Measurements from ENCODE around the gene NUMA1. TPM values are rescaled to one million over a fixed set of nuclear protein-coding genes. Genes with fewer than 3 reads are reported as not detected.

Gene NUMA1
- total RNA-seq, 2 experiments from 2014 or later, result 103 to 110 TPM

DNA sequence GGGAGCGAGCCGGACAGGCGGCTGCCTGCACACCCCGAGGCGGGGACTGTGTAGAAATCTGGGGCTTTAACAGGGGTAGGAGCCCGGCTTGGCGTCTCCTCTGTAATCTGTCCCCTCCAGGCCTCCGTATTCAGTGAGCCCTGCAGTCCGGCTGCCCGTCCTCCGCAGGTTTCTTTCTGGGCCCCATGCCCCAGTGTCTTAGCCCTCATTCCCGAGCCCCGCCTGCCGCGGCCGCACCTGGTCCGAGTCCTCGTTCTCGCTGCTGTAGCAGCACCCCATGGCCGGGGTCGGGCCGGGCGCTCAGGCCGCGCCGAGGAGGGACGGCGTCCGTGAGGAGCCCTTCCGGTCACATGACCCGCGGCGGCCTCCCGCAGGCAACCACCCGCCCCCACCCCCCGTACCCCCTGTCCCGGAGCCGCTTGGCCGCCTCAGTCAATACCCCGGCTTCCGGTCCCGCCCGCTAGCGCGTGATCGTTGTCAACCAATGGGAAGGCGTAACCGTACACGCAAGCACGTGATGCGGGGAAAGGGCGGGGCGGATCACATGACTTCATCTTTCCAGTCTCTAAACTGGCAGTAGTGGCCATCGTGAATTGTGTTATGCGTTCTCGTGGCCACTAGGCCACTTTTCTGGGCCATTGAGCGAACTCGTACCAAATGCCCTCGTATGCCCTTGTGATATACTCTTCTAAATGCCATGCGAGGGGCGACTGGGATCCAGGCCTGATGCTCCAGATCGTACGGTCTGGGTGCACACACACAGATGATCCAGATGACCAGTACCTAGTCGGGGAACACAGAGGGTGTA lies 22.8 kb upstream of the NUMA1 start, which contains the start of gene LAMTOR1:
Gene LAMTOR1 (minus strand): TSS at position 352 of the 808 bp plus-strand sequence. CDS start 73 bp downstream, at position 279.
- CTCF ChIA-PET, result interaction anchor here (2.7 kb wide), 1 partner anchor 12 kb away, joined by 10 read pairs; no protein-coding TSS in a partner anchor
- POLR2A ChIA-PET, result no interaction called here

DNA sequence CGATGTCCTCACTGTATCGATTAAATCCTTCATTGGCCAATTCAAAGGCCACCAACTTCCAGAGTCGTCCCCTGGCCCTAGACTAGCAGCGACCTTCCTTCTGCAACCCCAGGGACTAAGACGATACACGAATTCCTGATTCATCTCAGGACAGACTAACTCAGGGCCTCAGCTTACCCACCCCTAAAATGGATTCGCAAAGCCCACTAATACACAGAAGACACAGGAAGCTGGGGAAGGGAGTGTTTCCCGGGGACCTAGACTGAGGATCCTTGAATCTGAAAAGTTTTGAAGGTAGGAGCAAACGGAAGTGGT lies 22.2 kb upstream of the NUMA1 start:
- CTCF ChIA-PET, result interaction anchor here (2.7 kb wide), 1 partner anchor 12 kb away, joined by 10 read pairs; no protein-coding TSS in a partner anchor
- POLR2A ChIA-PET, result no interaction called here

DNA sequence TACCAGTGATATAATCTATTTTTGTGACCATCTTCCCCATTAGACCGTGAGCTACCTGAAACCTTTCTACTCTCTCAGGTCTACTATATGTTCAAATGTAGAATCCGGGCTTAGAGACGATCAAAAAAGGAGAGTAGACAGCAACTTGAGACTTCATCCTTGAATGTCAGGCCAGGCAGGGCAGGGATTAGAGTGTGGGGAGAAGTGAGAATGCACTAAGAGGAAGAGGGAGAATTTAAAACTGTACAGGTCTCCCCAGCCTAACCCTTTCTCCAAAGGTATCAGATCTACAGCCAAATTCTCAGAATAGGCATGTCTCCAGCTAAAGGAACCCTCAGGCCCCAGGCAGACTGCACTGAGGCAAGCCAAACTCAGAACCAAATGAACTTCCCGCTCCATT lies 21.8 kb upstream of the NUMA1 start:
- ChIA-PET CTCF (interaction anchor here (2.7 kb wide), 1 partner anchor 11 kb away, joined by 10 read pairs; no protein-coding TSS in a partner anchor), POLR2A (interaction anchor here (1.7 kb wide), 1 partner anchor 10 kb away, joined by 5 read pairs; the partner anchor contains the start of gene ANAPC15)

DNA sequence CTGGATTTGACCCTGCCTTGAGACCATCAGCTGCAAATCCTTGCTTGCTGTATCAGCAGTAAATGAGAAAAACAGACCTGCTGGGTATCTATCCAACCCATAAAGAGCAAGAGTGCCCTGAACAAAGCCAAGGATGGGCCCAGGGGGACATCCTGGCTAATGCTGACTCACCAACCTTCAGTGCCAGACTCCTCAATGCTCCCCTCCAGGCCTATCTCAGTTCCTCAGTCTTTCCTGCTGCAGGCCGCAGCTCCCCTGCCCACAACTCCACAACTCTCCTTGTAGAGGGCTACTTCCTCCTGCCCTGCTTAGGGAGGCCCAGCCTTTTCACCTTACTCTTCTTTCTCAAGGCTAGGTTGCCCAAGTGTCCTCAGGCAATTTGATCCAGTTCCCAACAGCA lies 20.1 kb upstream of the NUMA1 start:
- POLR2A ChIA-PET, result interaction anchor here (0.6 to 1.7 kb wide), 2 partner anchors 12 to 100 kb away, joined by 4 to 5 read pairs; partner anchors contain the start of gene ANAPC15
- CTCF ChIA-PET, result interaction anchor here (1.7 to 2.7 kb wide), 2 partner anchors 10 to 75 kb away, joined by 5 to 10 read pairs; no protein-coding TSS in a partner anchor

DNA sequence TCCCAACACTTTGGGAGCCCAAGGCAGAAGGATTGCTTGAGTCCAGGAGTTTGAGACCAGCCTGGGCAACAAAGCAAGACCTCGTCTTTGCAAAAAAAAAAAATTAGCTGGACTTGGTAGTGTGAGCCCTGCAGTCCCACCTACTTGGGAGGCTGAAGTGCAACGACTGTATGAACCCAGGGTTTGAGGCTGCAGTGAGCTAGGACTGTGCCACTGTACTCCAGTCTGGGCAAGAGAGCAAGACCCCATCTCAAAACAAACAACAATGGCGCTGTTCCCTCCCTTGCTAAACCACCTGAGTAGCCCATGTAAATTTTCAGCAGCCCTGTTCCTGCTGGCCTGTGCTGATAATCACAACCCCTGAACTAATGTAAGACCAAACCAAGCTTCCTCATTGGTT lies 19.7 kb upstream of the NUMA1 start:
- CTCF ChIA-PET, result interaction anchor here (1.7 kb wide), 1 partner anchor 75 kb away, joined by 5 read pairs; no protein-coding TSS in a partner anchor
- POLR2A ChIA-PET, result interaction anchor here (0.6 kb wide), 1 partner anchor 100 kb away, joined by 4 read pairs; no protein-coding TSS in a partner anchor

DNA sequence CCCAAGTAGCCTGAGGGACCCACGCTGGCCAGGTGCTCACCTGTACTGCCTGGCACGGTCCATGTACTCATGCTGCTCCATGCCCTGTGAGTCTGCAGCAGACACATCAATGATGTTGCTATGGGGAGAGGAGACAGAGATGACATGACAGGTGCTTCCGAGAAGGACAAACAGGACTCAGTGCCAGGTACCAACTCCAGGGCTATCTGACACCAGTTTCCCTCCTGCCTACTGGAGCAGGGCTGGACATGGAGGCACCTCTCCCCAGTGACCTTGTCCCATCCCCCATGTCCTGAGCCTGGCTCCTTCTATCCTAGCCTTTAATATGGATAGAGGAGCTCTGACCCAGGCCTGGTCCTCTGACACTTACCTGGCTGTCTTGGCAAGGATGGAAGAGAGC lies 18.4 kb upstream of the NUMA1 start:
- ChIA-PET CTCF (interaction anchor here (0.6 to 1.2 kb wide), 2 partner anchors 7 to 122 kb away, joined by 3 read pairs; no protein-coding TSS in a partner anchor), POLR2A (no interaction called here)

- POLR2A ChIA-PET, result no interaction called here
- CTCF ChIA-PET, result interaction anchor here (0.8 to 4.0 kb wide), 13 partner anchors 8 to 114 kb away, joined by 3 to 55 read pairs (median 5); partner anchors contain the start of genes LAMTOR1 and LRRC51
Observed at GRCh38 chr11:72091292-72091691, 10.9 kb upstream of the NUMA1 start.

DNA sequence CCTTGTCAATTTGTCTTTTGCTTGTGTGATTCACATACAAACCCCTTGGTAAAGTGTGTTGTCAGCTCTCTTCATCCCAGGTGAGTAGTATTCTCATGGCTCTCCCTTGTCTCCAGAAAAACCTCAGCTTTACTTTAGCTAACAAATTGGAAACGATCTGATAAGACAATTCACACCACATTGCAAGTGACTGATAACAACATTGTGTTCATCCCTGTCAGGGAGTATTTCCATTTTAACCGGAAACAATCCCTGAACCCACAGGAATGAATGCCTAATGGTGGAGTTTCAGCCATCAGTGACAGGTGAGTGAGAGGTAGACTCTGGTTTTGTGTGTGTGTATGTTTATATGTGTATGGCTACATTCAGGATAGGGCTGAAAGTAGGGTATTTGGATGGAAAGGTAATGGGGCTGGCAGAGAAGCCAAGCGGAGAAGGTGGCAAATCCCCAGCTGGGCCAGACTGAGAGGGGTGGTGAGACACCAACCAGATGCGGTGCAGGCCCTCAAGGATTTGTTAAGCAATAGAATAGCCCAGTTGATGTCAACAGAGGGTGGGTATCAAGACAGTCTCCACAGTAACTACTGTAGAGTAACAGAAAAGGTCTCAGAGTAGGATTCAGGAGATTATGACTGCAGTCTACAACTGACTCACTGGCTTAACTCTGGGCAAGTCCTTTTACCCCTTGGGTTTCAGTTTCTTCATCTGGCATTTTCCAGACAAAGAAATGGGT lies 7.9 kb upstream of the NUMA1 start:
- ChIA-PET CTCF (no interaction called here), POLR2A (no interaction called here)

- ChIA-PET POLR2A (interaction anchor here (0.5 to 1.0 kb wide), 4 partner anchors 12 to 47 kb away, joined by 3 to 5 read pairs (median 4); no protein-coding TSS in a partner anchor), CTCF (interaction anchor here (0.7 to 3.6 kb wide), 3 partner anchors 8 to 138 kb away, joined by 3 to 13 read pairs (median 4); partner anchors contain the start of gene INPPL1)
Observed at GRCh38 chr11:72085621-72086351, 5.4 kb upstream of the NUMA1 start.

DNA sequence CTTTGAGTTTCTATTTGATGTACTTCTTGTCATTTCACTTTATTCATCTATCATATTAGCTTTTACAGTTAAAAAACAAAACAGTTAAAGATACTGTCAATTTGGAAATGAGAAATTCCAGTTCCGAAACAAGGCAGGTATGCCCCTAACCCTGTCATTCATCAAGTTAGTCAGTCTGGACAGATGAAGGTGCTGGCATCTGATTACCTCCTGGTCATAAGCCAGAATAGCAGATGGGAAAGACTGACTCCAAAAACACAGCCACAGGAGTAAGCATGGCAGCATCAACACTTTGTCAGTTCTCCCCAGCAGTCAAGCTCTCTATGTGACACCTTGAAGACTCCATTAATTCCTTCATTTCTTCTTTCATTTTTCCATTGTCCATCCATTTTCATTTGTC lies 4.6 kb upstream of the NUMA1 start:
- ChIA-PET CTCF (interaction anchor here (0.7 to 3.6 kb wide), 4 partner anchors 8 to 139 kb away, joined by 3 to 13 read pairs (median 4); partner anchors contain the start of gene INPPL1), POLR2A (interaction anchor here (0.6 to 0.8 kb wide), 4 partner anchors 12 to 159 kb away, joined by 4 to 6 read pairs (median 5); no protein-coding TSS in a partner anchor)

DNA sequence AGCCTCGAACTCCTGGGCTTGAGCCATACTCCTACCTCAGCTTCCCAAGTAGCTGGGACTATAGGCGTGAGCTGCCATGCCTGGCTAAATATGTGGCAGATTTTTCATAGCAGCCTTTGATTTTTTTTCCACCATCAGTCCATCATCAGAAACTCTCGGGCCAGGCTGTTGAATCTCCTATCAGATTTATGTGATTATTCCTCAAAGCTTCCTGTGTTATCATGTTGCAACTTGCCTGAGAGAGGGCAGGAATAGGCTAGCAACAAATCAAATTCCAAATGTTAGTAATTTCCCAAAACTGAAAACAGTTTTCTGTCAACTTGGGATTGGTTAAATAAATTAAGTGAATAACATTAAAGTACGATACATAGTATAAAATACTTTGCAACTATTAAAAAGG lies 3.7 kb upstream of the NUMA1 start:
- ChIA-PET POLR2A (no interaction called here), CTCF (interaction anchor here (1.0 to 3.6 kb wide), 3 partner anchors 12 to 59 kb away, joined by 3 to 13 read pairs (median 3); no protein-coding TSS in a partner anchor)

DNA sequence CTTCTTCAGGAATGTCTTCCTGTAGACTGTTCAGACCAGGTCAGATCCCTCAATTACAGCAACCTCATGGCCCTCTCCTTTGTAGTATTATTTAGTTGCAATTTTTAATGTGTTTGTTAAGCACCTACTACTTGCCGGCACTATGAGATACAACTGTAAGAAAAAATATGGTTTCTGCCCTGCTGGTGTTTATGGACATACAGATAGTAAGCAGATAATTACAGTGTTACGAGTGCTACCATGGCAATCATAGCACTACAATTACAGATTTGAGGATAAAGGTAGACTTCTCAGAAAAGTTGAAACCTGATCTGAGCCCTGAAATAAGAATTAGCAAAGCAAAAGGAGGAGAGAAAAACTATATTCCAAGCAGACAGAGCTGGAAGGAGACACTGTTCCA lies 3.1 kb upstream of the NUMA1 start:
- ChIA-PET POLR2A (no interaction called here), CTCF (interaction anchor here (1.1 to 3.6 kb wide), 2 partner anchors 13 to 58 kb away, joined by 3 to 13 read pairs; no protein-coding TSS in a partner anchor)

DNA sequence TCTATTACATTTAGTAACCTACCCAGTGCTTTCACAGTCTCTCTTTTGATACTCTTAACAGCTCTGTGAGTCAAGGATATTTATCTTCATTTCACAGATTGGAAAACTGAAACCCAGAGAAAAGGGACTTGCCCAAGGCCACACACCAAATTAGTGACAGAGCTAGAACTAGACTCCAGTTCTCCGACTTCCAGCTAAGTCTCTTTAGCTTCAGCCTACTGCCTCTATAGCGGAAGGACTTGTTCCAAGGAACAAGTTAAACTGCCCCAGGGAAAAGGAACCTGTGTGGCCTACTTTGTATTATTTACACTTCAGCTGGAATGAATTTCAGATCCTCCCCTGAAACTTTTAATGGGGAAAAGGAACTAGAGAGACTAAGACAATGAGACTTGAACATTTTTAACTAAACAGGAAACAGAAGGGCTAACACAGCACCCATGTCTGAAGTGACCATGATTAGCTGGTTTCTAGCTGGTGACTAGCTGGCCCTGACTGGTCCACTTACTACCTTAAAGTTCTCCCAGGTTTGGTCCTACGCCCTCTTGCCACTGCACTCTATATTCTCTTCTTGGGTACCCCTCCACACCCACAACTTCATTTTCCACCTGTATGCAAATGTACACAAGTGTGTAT lies 1.6 kb upstream of the NUMA1 start:
- CTCF ChIA-PET, result interaction anchor here (1.1 to 2.5 kb wide), 4 partner anchors 9 to 57 kb away, joined by 5 to 11 read pairs (median 7); no protein-coding TSS in a partner anchor
- POLR2A ChIA-PET, result no interaction called here

DNA sequence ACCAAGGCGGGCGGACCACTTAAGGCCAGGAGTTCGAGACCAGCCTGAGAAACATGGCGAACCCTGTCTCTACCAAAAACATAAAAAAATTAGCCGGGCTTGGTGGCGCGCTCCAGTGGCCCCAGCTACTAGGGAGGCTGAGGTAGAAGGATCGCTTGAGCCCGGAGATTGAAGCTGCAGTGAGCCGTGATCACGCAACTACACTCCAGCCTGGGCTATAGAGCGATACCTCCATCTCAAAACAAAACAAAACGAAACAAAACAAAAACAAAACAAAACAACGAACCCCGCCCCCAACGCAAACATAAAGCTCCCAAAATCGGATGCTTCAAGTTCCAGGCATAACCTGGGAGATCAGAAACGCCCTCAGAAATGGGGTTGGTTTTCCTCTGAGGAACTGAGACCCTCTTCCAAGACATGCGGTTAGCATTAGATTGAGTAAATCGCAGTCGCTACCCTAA lies 872 bp upstream of the NUMA1 start:
- POLR2A ChIA-PET, result no interaction called here

GRCh38 chr11:72079819-72080325 lies 470 bp downstream of the NUMA1 start:
- POLR2A ChIA-PET, result interaction anchor here (0.8 to 1.1 kb wide), 3 partner anchors 26 to 52 kb away, joined by 3 to 8 read pairs (median 3); no protein-coding TSS in a partner anchor
- CTCF ChIA-PET, result interaction anchor here (0.9 kb wide), 1 partner anchor 54 kb away, joined by 4 read pairs; no protein-coding TSS in a partner anchor

More for the DNA sequence above, 872 bp upstream of the NUMA1 start:
- CTCF ChIA-PET, result interaction anchor here (2.4 to 2.5 kb wide), 2 partner anchors 10 to 56 kb away, joined by 9 to 11 read pairs; no protein-coding TSS in a partner anchor

- CTCF ChIA-PET, result no interaction called here
- POLR2A ChIA-PET, result no interaction called here
Observed at GRCh38 chr11:72078477-72078876, 1.9 kb downstream of the NUMA1 start.

DNA sequence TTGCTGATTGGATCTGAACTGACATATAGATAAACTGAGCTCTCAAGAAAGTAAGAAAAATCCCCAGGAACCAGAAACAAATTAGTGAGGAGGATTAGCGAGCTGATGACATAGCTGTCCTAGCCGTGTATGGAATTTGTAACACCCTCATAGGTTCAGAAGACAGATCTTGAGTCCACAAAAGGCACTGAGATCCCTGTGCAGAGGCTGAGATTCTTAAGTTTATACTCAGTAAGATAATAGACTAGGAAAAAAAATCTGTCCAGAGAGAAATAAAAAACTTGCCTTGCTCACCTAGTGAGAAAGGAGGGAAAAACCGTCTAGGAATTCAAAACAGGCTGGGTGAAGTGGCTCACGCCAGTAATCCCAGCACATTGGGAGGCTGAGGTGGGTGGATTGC lies 4.6 kb downstream of the NUMA1 start:
- POLR2A ChIA-PET, result interaction anchor here (0.6 kb wide), 1 partner anchor 12 kb away, joined by 4 read pairs; no protein-coding TSS in a partner anchor
- CTCF ChIA-PET, result no interaction called here

DNA sequence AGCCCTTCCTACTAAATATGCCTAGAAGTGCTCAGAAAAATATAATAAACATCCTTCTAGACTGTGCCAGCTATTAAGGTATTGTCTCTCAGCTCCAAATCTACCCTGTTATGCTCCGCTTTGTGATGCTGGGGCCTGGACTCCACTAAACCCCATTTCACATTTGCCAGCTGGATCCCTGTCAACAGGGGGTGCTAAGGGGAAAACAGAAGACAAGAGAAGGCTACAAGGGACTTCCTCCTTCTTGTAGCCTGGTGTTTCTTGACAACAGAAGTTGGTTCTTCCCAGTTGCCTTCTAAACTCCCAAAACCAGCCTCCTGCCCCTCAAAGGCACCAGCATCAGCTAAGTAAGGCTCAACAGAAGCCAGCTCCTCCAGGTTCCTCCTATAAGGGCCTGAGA lies 5.2 kb downstream of the NUMA1 start:
- POLR2A ChIA-PET, result no interaction called here
- CTCF ChIA-PET, result no interaction called here
